Duodenal mucosa (tissue), 2 donors: ENCODE results near the gene PRKG1.
A peak's percentile ranks its signal among the peaks of the same experiment; 100 is the strongest.

Source experiments
- H3K27ac ChIP-seq: one replicate; pipeline ENCODE4 v1.7.0; 2013; ENCODE audit warnings: low read depth, low read length
- H3K27me3 ChIP-seq, 2 donors: one replicate each; pipeline ENCODE4 v1.7.0; 2013; ENCODE audit warnings: low read length in 2 of 2, control low read depth in 1 of 2; ENCODE audit not compliant: insufficient read depth in 2 of 2, control insufficient read depth in 1 of 2
- H3K36me3 ChIP-seq, 2 donors: one replicate each; pipeline ENCODE4 v1.7.0; 2013; ENCODE audit warnings: low read length in 2 of 2, control low read depth in 1 of 2; ENCODE audit not compliant: insufficient read depth in 2 of 2, control insufficient read depth in 1 of 2
- H3K4me1 ChIP-seq, 2 donors: one replicate each; pipeline ENCODE4 v1.7.0; 2013; ENCODE audit warnings: low read length in 2 of 2, control low read depth in 1 of 2; ENCODE audit not compliant: insufficient read depth in 2 of 2, control insufficient read depth in 1 of 2
- H3K4me3 ChIP-seq, 2 donors: one replicate each; pipeline ENCODE4 v1.7.0; 2013; ENCODE audit warnings: low read length in 2 of 2, low read depth in 1 of 2
- H3K9ac ChIP-seq, 2 donors: one replicate each; pipeline ENCODE4 v1.7.0; 2013; ENCODE audit warnings: low read length in 2 of 2, low read depth in 1 of 2
- H3K9me3 ChIP-seq, 2 donors: one replicate each; pipeline ENCODE4 v1.7.0; 2013; ENCODE audit warnings: low read length in 2 of 2, control low read depth in 1 of 2; ENCODE audit not compliant: control insufficient read depth in 1 of 2

PRKG1 gene

DNA sequence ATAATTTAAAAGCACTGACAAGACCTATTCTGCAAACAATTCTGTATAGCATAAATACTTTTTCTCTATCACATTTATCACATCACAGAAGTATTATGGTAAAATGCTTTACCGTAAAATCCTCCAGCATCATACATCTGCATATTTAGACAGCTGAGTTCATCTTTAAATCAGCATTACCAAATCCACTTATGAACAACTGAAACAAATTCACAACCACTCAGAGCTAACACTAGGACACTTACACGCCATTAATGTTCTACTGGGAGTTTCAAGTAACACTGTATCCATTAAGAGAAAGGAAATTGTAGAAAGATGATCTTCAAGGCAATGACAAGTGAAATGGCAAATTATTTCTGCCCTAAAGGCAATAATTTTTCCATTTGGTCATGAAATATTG is 1134.1 kb downstream of the PRKG1 start:
- no peaks in the 10 kb centered on the region for H3K9me3 ChIP-seq
- no peaks in the 10 kb centered on the region for H3K27me3 ChIP-seq
- no peaks in the 10 kb centered on the region for H3K36me3 ChIP-seq
- no peak overlapping the region for H3K4me3 ChIP-seq
- no peak overlapping the region for H3K27ac ChIP-seq
- H3K4me1 ChIP-seq, result peaks cover 7 to 8% of the 10 kb centered on the region in 2 donors
- H3K9ac ChIP-seq, result no peak overlapping the region

DNA sequence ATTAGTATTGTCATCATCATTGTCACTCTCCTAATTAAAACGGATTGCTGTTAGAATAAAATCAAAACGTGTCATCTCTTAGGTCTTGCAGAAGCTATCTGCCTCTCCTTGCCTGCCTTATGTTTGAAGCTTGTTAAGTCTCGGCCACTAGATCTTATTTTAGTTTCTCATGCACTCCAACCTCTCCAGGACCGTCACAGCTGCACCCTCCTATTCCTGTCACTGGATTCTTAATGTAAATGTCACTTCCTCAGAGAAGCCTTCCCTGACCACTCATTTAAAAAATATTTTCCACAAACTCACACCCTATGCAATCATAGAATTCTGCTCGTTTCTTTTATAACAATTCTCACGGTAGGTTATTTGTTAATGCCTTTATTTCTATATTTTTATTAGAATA is 1135.9 kb downstream of the PRKG1 start:
- Histone ChIP-seq H3K9me3 (no peaks in the 10 kb centered on the region), H3K4me1 (peaks cover 7 to 13% of the 10 kb centered on the region in 2 donors), H3K9ac (no peak overlapping the region), H3K27me3 (no peaks in the 10 kb centered on the region), H3K27ac (no peak overlapping the region), H3K4me3 (no peak overlapping the region), H3K36me3 (no peaks in the 10 kb centered on the region)

DNA sequence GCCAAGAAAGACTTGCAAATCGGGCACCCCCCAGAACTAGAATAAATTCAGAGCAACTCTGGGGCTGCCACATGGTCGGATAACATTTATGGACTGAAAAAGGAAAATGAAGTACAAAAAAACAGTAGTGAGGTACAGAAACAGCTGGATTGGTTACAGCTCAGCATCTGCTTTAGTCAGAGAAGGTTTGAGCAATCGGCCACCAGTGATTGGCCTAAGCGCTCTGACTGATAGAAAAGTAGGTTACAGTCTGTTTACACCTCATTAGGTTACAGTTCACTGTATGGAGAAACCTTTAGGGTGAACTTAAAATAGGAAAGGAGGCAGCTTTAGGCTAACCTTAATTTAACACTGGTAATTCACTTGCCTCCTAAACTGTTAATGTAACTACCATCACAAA is 1137.8 kb downstream of the PRKG1 start:
- Histone ChIP-seq H3K4me1 (peaks cover 7 to 13% of the 10 kb centered on the region in 2 donors), H3K27me3 (no peaks in the 10 kb centered on the region), H3K9me3 (no peaks in the 10 kb centered on the region), H3K36me3 (no peaks in the 10 kb centered on the region), H3K9ac (no peak overlapping the region), H3K4me3 (no peak overlapping the region), H3K27ac (no peak overlapping the region)

DNA sequence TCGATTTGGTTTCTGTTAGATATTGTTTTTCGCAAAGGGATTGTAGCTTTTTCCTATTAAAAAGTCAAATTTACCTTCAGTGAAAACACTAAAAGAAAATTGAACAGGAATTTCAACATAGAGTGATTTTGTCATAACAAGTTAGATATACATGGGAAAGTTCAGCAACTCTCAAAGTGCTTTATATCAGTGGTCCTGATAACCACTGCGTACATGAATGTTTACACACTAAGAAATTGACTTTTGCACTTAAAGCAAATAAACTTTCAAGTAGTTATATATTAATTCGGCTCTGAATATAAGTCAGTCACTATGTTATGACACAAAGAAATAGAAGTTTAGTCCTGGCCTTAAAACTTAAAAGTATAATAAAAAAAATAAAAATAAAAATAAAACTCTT is 1138.5 kb downstream of the PRKG1 start:
- Histone ChIP-seq H3K27me3 (no peaks in the 10 kb centered on the region), H3K9me3 (no peaks in the 10 kb centered on the region), H3K4me1 (peaks cover 7 to 13% of the 10 kb centered on the region in 2 donors), H3K27ac (no peak overlapping the region), H3K36me3 (no peaks in the 10 kb centered on the region), H3K9ac (no peak overlapping the region), H3K4me3 (peak overlapping the region in 1 of 2 donors; percentile 2)

DNA sequence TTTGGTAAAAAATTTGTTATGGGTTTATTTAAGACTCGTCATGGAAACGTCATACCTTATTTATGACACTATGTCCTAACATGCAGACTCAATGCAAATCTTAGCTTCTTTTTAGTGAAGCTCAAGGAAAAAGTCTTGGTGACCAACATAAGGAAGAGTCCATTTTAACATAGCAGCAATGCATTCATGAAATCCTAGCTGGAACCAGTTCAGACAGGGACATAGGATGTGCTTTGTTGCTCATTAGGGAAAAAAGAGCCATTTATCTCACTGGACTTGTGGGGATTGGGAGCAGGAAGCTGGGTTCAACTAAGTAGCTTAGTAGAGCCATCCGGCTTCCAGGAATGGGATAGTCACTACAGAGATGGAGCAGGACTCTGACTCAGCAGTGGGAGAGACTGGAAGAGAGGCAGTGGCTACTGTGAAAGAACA is 1139.0 kb downstream of the PRKG1 start:
- no peak overlapping the region for H3K27ac ChIP-seq
- no peaks in the 10 kb centered on the region for H3K36me3 ChIP-seq
- H3K27me3 ChIP-seq, result no peaks in the 10 kb centered on the region
- peaks cover 7 to 13% of the 10 kb centered on the region in 2 donors for H3K4me1 ChIP-seq
- no peak overlapping the region for H3K4me3 ChIP-seq
- no peak overlapping the region for H3K9ac ChIP-seq
- H3K9me3 ChIP-seq, result no peaks in the 10 kb centered on the region

DNA sequence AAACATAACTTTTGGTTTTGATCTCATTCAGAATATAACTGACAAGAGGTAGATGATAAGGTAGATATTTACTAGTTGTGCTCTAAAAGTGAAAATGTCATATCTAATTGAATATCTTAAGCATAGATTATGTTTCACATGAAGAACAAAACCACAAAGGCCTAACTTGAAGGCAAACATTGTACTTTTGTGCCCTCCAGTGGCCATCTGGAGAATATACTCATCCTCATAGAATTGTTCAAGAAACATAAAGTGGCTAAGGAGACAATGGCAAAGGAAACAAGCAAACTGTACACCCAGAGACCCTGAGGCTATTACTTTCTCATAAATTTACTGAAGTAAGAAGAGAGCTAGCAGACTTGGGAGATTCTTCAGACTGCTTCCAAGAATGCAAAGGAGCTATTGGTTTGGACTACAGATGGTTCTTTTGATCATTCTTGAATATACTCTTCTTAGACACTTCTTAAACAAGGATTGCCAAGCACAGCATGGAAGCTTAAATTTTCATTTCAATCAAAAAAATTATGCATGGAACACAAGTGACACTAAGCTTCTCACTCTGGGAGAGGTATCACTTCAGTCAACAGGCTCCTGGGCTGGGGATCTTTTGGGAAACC is 1141.6 kb downstream of the PRKG1 start:
- H3K9me3 ChIP-seq, result no peaks in the 10 kb centered on the region
- H3K9ac ChIP-seq, result no peak overlapping the region
- no peaks in the 10 kb centered on the region for H3K36me3 ChIP-seq
- no peak overlapping the region for H3K4me3 ChIP-seq
- no peak overlapping the region for H3K27ac ChIP-seq
- no peaks in the 10 kb centered on the region for H3K27me3 ChIP-seq
- H3K4me1 ChIP-seq, result peaks cover 7 to 14% of the 10 kb centered on the region in 2 donors

DNA sequence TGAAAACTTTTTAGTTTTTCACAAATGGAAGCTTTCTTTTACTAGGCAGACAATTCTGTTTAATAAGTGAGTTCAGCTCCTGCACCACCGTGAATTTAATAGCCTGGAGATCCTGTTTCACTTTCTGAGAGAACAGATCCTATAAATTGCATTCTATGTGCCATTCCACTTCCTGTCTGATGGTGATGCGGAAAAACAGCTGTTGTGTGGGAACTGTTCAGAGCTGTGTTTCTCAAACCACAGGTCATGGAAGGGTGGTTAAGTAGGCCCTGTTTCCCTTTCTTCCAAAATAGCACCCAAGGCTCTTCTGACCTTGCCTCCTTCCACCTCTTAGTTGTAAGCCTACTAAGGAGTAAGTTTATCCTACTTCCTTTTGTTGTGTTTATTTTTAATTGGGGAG is 1142.6 kb downstream of the PRKG1 start:
- Histone ChIP-seq H3K4me3 (no peak overlapping the region), H3K27me3 (no peaks in the 10 kb centered on the region), H3K4me1 (peaks cover 7 to 19% of the 10 kb centered on the region in 2 donors), H3K9me3 (no peaks in the 10 kb centered on the region), H3K9ac (no peak overlapping the region), H3K36me3 (no peaks in the 10 kb centered on the region), H3K27ac (no peak overlapping the region)

DNA sequence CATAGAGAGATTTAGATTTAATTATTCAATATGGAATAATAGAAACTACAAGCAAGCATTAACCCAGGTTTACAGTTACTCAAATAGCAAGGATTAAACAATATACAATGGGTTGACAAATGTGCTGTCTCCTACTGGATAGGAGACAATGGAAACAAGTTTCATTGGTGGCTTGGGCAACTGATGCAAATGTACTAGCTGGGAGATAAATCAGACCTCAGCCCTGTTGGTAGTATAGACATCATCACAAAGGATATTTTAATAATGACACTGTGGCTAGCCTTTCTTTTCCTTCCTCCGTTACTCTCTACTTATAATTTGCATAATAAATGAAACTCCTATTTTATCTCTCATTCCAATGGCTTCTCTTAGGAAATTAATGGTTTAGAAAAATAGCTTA is 1143.2 kb downstream of the PRKG1 start:
- Histone ChIP-seq H3K36me3 (no peaks in the 10 kb centered on the region), H3K4me3 (no peak overlapping the region), H3K9ac (no peak overlapping the region), H3K27ac (no peak overlapping the region), H3K4me1 (peaks cover under 1 to 14% of the 10 kb centered on the region in 2 donors), H3K27me3 (no peaks in the 10 kb centered on the region), H3K9me3 (no peaks in the 10 kb centered on the region)

DNA sequence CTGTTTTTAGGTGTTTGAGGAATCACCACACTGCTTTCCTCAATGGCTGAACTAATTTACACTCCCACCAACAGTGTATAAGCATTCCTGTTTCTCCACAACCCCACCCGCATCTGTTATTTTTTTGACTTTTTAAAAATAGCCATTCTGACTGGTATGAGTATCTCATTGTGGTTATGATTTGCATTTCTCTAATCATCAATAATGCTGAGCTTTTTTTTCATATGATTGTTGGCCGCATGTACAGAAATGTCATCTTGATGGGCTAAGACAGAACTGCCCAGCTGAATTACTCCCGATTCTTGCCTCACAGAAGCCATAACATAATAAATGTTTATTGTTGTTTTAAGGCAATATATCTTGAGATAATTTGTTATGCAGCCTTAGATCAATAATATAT is 1146.7 kb downstream of the PRKG1 start:
- no peak overlapping the region for H3K4me3 ChIP-seq
- H3K27ac ChIP-seq, result no peak overlapping the region
- H3K36me3 ChIP-seq, result no peaks in the 10 kb centered on the region
- peaks cover 0 to 6% of the 10 kb centered on the region in 2 donors for H3K4me1 ChIP-seq
- no peaks in the 10 kb centered on the region for H3K27me3 ChIP-seq
- H3K9me3 ChIP-seq, result no peaks in the 10 kb centered on the region
- no peak overlapping the region for H3K9ac ChIP-seq

DNA sequence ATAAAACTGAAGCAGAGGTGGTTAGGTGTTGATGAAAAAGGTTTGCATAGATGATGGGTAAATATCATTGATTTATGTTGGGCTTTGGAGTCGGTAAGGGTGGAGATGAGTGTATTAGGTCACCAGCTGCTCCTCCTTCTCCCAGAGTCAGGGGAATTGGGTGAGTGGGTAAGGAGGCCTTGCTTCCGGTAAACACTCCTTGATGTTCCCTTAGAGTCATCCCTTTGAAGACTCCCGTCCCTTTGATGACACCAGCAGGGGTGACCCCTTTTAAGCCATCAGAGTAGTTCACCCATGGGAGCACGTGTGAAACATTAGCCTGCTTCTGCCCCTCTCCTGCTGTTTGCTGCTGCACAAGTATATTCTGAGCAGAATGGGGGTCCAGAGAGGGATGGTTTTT is 1147.6 kb downstream of the PRKG1 start:
- Histone ChIP-seq H3K4me1 (peaks cover 0 to 6% of the 10 kb centered on the region in 2 donors), H3K36me3 (no peaks in the 10 kb centered on the region), H3K4me3 (no peak overlapping the region), H3K9me3 (no peaks in the 10 kb centered on the region), H3K27me3 (no peaks in the 10 kb centered on the region), H3K9ac (no peak overlapping the region), H3K27ac (no peak overlapping the region)
